Ishikawa (cell line): ENCODE measurements around the gene SEL1L.

Experiments used
- CEBPB ChIP-seq: IDR thresholded peaks from 2 replicates; pipeline ENCODE4 v1.6.1; 2012
- CREB1 ChIP-seq: IDR thresholded peaks from 2 replicates; pipeline ENCODE4 v1.6.1; 2012; ENCODE audit warnings: low read depth
- EGR1 ChIP-seq: IDR thresholded peaks from 2 replicates; pipeline ENCODE4 v1.6.1; 2012
- EP300 ChIP-seq: IDR thresholded peaks from 2 replicates; pipeline ENCODE4 v1.6.1; 2012; ENCODE audit warnings: borderline replicate concordance
- FOXM1 ChIP-seq: IDR thresholded peaks from 2 replicates; pipeline ENCODE4 v1.6.1; 2012; ENCODE audit warnings: low read depth, borderline replicate concordance
- NFIC ChIP-seq: IDR thresholded peaks from 2 replicates; pipeline ENCODE4 v1.6.1; 2012
- RAD21 ChIP-seq: IDR thresholded peaks from 2 replicates; pipeline ENCODE4 v1.6.1; 2012; ENCODE audit warnings: low read depth
- TAF1 ChIP-seq: IDR thresholded peaks from 2 replicates; pipeline ENCODE4 v1.6.1; 2012; ENCODE audit warnings: low read depth, mild to moderate bottlenecking
- TCF12 ChIP-seq: IDR thresholded peaks from 2 replicates; pipeline ENCODE4 v1.6.1; 2012; ENCODE audit warnings: low read depth
- TEAD4 ChIP-seq: IDR thresholded peaks from 2 replicates; pipeline ENCODE4 v1.6.1; 2012
- YY1 ChIP-seq: IDR thresholded peaks from 2 replicates; pipeline ENCODE4 v1.6.1; 2012; ENCODE audit warnings: low read depth
- ZBTB7A ChIP-seq: IDR thresholded peaks from 2 replicates; pipeline ENCODE4 v1.6.1; 2012; ENCODE audit warnings: low read depth
- TF ChIP-seq, protein P1 (sequence below): IDR thresholded peaks from 2 replicates; pipeline ENCODE4 v1.6.1; 2012; ENCODE audit warnings: low read depth, mild to moderate bottlenecking
- TF ChIP-seq, protein P2 (sequence below): IDR thresholded peaks from 2 replicates; pipeline ENCODE4 v1.6.1; 2012
- TF ChIP-seq, protein P3 (sequence below): IDR thresholded peaks from 2 replicates; pipeline ENCODE4 v1.6.1; 2012

The SEL1L gene

DNA sequence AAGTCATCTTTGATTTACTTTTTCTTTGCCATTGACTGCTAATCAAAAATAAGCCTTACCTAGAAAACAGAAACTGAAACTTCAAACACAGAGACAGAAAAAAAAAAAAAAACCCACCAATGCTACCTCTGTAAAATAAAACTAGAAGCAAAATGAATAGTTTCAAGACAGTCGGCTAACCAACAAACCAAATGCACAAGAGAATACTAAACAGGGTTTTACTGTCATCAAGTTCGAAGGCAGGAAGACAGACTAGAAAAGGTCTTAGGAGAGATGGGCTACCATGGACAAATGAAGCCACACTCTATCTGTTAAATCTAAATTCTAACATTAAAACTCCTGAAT, 59.5 kb downstream of the SEL1L start:
- no peak for TF ChIP-seq TAF1
- TF ChIP-seq, protein P1, sequence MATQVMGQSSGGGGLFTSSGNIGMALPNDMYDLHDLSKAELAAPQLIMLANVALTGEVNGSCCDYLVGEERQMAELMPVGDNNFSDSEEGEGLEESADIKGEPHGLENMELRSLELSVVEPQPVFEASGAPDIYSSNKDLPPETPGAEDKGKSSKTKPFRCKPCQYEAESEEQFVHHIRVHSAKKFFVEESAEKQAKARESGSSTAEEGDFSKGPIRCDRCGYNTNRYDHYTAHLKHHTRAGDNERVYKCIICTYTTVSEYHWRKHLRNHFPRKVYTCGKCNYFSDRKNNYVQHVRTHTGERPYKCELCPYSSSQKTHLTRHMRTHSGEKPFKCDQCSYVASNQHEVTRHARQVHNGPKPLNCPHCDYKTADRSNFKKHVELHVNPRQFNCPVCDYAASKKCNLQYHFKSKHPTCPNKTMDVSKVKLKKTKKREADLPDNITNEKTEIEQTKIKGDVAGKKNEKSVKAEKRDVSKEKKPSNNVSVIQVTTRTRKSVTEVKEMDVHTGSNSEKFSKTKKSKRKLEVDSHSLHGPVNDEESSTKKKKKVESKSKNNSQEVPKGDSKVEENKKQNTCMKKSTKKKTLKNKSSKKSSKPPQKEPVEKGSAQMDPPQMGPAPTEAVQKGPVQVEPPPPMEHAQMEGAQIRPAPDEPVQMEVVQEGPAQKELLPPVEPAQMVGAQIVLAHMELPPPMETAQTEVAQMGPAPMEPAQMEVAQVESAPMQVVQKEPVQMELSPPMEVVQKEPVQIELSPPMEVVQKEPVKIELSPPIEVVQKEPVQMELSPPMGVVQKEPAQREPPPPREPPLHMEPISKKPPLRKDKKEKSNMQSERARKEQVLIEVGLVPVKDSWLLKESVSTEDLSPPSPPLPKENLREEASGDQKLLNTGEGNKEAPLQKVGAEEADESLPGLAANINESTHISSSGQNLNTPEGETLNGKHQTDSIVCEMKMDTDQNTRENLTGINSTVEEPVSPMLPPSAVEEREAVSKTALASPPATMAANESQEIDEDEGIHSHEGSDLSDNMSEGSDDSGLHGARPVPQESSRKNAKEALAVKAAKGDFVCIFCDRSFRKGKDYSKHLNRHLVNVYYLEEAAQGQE, result no peak
- TF ChIP-seq, protein P2, sequence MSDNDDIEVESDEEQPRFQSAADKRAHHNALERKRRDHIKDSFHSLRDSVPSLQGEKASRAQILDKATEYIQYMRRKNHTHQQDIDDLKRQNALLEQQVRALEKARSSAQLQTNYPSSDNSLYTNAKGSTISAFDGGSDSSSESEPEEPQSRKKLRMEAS, result no peak
- TF ChIP-seq EP300, result no peak
- no peak for TF ChIP-seq CREB1
- no peak for TF ChIP-seq TEAD4
- no peak for TF ChIP-seq FOXM1
- no peak for TF ChIP-seq ZBTB7A
- no peak for TF ChIP-seq NFIC
- TF ChIP-seq EGR1, result no peak
- TF ChIP-seq RAD21, result no peak

DNA sequence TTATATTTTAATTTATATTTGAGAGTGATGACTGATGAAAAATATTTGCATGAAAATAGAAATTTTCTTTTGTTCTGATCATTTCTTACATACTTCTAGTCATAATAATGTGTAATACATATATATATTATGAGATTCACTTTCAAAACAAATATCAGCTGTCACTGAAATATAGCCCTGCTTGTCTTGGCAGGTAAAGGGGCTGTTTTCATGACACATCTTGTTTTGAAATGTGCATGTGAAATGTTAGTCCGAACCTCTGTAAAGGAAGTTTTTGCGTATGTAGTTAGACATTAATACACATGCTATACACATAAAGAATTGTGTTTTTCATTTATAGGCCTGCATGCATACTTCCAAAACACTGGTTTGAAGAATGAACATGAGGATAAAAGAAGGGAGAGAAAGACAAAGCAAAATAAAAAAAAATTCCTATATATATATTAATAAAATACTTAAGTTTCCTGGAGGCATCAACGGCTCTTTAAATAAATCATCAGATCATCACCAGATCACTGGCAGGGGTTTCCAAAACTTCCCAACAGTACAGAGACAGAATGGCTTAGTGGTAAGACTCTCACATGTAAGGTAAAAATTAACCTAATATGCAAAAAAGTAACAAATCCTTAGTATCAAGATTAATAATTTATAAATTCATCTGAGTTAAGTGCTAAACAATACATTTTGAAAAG, 60.1 kb downstream of the SEL1L start:
- TF ChIP-seq ZBTB7A (no peak), EP300 (no peak), TAF1 (no peak), TCF12 (no peak), CEBPB (no peak), YY1 (no peak), TEAD4 (no peak), NFIC (no peak), FOXM1 (no peak), EGR1 (no peak), CREB1 (no peak), RAD21 (no peak)
- TF ChIP-seq, protein P1, result no peak
- TF ChIP-seq, protein P3, sequence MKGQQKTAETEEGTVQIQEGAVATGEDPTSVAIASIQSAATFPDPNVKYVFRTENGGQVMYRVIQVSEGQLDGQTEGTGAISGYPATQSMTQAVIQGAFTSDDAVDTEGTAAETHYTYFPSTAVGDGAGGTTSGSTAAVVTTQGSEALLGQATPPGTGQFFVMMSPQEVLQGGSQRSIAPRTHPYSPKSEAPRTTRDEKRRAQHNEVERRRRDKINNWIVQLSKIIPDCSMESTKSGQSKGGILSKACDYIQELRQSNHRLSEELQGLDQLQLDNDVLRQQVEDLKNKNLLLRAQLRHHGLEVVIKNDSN, result no peak
- TF ChIP-seq, protein P2, result no peak

DNA sequence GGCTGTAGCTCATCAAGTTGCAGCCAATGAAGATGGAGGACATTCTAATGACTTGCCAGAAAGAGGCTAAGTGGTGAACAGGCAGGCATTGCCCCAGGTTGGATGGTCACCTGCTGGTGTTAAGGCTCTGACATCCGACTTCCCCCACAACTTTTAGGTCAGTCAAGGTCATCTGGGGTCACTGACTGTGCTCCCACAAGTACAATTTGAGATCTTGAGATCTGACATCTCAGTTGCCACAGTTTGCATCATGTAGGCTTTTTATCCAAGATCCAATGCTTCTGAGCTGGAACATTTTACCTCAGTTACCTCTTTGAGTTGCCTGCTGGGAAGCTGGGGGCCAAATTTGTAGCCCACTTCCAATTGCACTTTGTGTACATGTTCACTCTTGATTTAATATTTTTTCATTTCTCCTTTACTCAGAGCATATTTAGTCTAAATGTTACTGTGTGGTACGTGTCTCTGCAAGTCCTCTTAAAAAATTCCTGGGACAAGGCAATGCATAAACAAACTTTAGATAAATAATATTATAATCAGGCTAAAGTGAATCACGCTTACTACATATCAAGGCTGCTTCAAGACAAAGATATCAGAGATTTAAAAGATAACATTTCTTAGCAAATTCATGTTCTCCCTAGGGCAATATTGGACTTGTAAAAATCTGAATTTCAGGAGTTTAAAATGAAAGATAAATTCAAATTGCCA, 61.4 kb downstream of the SEL1L start:
- TF ChIP-seq CREB1 (no peak), FOXM1 (no peak), YY1 (no peak), ZBTB7A (no peak), TAF1 (no peak)

DNA sequence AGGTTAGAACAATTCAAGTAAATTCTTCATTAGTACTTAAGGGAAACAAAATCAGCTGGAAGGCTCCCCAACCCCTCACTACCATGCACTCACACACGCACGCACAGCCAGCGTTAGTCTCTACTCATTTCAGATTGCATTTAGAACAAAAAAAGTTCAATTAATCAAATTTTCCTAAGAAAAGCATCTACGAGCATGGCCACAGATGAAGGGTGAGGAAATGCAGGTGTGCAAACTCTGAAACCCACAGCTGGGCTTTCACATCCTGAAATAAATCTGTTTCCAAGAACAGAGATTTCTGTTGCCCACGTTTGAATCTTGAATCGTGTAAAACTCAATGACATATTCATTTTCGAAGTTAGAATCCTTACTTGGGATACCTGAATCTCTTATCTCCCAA, 62.6 kb downstream of the SEL1L start:
- TF ChIP-seq, protein P1, result no peak

DNA sequence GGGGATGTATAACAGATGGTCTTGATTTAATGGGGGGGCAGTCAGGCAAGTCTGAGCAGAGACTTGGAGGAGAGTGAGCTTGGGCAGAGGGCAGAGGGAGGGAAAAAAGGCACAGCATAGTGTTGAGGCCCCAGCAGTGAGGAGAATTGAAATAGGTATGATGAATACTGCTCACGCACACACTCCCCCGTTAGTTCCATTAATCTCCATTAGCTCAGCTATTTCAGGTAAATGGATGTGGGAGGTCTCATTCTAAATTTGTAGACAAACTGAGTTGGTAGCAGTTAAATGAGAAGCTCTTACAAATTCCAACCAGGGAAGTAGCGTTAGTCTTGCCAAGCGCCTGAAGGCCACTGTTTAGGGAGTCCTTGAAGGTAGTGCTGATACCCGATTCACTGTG, 66.8 kb downstream of the SEL1L start:
- TF ChIP-seq NFIC (no peak), CEBPB (no peak), TEAD4 (no peak), ZBTB7A (no peak), CREB1 (no peak), TAF1 (no peak)
- TF ChIP-seq, protein P2, result no peak
- TF ChIP-seq, protein P3, result no peak
